SK-N-SH (cell line): ENCODE measurements around the gene SIGLECL1.

Source experiments
- FOXM1 ChIP-seq: IDR thresholded peaks from 2 replicates; pipeline ENCODE4 v1.4.0; 2012; ENCODE audit warnings: low read depth, mild to moderate bottlenecking
- RCOR1 ChIP-seq: fragments of 150-350 bp; IDR thresholded peaks from 2 replicates; pipeline ENCODE4 v1.6.1; 2017; ENCODE audit warnings: antibody characterized with exemption, low read length
- USF2 ChIP-seq: fragments of 150-350 bp; IDR thresholded peaks from 2 replicates; pipeline ENCODE4 v1.6.1; 2017; ENCODE audit warnings: antibody characterized with exemption, low read length, low read depth, borderline replicate concordance
- TF ChIP-seq, protein P1 (sequence below): fragments of 200-600 bp; sonication (generic); IDR thresholded peaks from 2 replicates; pipeline ENCODE4 v1.6.1; 2017; ENCODE audit warnings: antibody characterized with exemption, mild to moderate bottlenecking, moderate library complexity

- TF ChIP-seq RCOR1 (no peak), USF2 (no peak), FOXM1 (no peak)
- TF ChIP-seq, protein P1, sequence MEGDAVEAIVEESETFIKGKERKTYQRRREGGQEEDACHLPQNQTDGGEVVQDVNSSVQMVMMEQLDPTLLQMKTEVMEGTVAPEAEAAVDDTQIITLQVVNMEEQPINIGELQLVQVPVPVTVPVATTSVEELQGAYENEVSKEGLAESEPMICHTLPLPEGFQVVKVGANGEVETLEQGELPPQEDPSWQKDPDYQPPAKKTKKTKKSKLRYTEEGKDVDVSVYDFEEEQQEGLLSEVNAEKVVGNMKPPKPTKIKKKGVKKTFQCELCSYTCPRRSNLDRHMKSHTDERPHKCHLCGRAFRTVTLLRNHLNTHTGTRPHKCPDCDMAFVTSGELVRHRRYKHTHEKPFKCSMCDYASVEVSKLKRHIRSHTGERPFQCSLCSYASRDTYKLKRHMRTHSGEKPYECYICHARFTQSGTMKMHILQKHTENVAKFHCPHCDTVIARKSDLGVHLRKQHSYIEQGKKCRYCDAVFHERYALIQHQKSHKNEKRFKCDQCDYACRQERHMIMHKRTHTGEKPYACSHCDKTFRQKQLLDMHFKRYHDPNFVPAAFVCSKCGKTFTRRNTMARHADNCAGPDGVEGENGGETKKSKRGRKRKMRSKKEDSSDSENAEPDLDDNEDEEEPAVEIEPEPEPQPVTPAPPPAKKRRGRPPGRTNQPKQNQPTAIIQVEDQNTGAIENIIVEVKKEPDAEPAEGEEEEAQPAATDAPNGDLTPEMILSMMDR: no peak
Observed at GRCh38 chr19:51201712-51202111, 49.2 kb upstream of the SIGLECL1 start.
